ENCODE results near the gene OR8B4. TPM values are rescaled to one million over a fixed set of nuclear protein-coding genes. Genes with fewer than 3 reads are reported as not detected.
"Not testable (repeated sequence)": the region's sequence is repeated elsewhere in the genome, so short reads cannot be mapped to it uniquely, and the experiment has no call there.

OR8B4 gene
- total RNA-seq, 1 donor from 2014 or later: not detected

DNA sequence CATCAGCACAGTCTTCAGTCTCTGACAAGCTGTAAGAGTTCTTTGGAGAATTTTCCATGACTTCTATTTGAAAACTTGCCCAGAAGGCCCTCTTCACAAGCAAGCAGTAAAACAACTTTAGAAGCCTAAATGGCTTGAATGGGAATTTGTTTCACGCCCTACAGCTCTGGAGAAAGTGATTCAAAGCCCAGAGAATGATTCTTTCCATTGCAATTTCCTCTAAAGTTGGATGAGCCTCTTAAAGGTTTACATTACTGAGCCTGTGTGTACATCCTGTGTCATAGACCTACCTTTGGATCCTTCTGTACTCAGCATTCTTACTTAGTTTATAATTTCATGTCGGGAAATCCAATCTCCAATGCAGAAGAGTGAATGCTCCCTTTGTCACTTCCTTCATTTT lies 19.1 kb downstream of the OR8B4 start:
- DNase-seq (ENCODE audit: low read depth) (peak; percentile 57), FAIRE-seq (no peak)
- no peak overlapping the region for H3K4me3 ChIP-seq (ENCODE audit: low read depth, low read length)
- TF ChIP-seq, protein P1, sequence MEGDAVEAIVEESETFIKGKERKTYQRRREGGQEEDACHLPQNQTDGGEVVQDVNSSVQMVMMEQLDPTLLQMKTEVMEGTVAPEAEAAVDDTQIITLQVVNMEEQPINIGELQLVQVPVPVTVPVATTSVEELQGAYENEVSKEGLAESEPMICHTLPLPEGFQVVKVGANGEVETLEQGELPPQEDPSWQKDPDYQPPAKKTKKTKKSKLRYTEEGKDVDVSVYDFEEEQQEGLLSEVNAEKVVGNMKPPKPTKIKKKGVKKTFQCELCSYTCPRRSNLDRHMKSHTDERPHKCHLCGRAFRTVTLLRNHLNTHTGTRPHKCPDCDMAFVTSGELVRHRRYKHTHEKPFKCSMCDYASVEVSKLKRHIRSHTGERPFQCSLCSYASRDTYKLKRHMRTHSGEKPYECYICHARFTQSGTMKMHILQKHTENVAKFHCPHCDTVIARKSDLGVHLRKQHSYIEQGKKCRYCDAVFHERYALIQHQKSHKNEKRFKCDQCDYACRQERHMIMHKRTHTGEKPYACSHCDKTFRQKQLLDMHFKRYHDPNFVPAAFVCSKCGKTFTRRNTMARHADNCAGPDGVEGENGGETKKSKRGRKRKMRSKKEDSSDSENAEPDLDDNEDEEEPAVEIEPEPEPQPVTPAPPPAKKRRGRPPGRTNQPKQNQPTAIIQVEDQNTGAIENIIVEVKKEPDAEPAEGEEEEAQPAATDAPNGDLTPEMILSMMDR (IDR thresholded peaks at IDR 0.05; ENCODE audit: insufficient read depth, low read length, severe bottlenecking): no peak
- no peaks in the 10 kb centered on the region for H3K36me3 ChIP-seq (ENCODE audit: control insufficient read depth, insufficient read depth, low read length)
- peaks cover 1% of the 10 kb centered on the region for H3K27me3 ChIP-seq (ENCODE audit: control insufficient read depth, insufficient read depth, low read length)

DNA sequence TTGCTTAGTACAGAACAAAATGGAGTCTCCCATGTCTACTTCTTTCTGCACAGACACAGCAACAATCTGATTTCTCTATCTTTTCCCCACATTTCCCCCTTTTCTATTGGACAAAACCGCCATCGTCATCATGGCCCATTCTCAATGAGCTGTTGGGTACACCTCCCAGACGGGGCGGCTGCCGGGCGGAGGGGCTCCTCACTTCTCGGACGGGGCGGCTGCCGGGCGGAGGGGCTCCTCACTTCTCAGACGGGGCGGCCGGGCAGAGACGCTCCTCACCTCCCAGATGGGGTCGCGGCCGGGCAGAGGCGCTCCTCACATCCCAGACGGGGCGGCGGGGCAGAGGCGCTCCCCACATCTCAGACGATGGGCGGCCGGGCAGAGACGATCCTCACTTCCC lies 21.5 kb downstream of the OR8B4 start:
- H3K36me3 ChIP-seq (ENCODE audit: control insufficient read depth, insufficient read depth, low read length); FAIRE-seq; DNase-seq (ENCODE audit: low read depth); H3K4me3 ChIP-seq (ENCODE audit: low read depth, low read length); H3K27me3 ChIP-seq (ENCODE audit: control insufficient read depth, insufficient read depth, low read length): not testable (repeated sequence)

DNA sequence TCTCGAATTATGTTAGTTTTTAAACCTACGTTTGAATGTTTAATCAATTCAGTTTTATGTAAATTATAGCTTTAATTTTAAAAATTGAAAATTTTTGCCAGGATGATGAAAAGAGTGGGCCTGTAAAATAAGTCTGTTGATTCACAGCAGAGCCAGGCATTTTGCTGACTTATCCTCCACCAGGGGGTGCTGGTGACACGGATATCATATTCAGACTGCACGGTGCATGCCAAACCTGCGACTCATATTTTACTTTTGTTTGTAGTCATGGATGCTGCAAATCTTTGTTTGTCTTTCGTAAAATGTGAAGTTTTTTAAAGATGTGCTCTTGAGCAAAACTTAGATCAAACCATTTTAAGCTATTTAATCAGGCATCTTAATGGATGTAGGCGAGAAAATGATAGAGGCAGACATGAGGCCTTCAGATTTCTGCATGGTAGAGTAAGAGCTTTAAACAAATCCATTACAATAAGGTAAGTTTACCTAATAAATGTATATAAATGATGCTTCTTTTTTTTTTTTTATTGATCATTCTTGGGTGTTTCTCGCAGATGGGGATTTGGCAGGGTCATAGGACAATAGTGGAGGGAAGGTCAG lies 22.2 kb downstream of the OR8B4 start:
- no peak for FAIRE-seq

DNA sequence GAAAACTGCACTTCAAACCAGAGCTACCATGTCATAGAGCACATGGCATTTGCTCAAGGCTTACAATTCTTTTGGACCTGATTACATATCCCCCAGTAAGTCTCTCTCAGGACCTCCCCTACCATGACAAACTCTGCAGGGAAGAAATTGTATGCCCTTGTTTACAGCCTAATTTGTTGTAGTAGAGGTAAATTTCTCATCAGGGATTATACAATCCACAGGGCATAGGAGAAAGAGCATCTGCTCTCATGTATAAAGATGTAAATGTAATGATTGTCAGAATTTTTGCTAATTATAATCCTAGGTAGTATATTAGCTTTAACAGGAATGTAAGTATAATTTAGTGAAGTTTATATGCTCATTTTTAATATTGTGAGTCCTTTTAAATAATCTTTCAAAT lies 25.7 kb downstream of the OR8B4 start, which contains the start of gene OR8B3:
Gene OR8B3, minus strand, starts transcription at position 101 of the 400 bp plus-strand sequence. CDS start 1,673 bp downstream, outside the sequence.
- TF ChIP-seq, protein P1 (IDR thresholded peaks at IDR 0.05; ENCODE audit: insufficient read depth, low read length, severe bottlenecking): no peak
- Histone ChIP-seq H3K4me3 (ENCODE audit: low read depth, low read length) (no peak within 1 kb of the TSS), H3K36me3 (ENCODE audit: control insufficient read depth, insufficient read depth, low read length) (no peaks in the 10 kb centered on the region), H3K27me3 (ENCODE audit: control insufficient read depth, insufficient read depth, low read length) (no peaks in the 10 kb centered on the region)
- FAIRE-seq: no peak
- no peak for DNase-seq (ENCODE audit: low read depth)

More for the DNA sequence above, 22.2 kb downstream of the OR8B4 start:
- peak; percentile 86 for DNase-seq (ENCODE audit: low read depth)
- Histone ChIP-seq H3K4me3 (ENCODE audit: low read depth, low read length) (no peak overlapping the region), H3K27me3 (ENCODE audit: control insufficient read depth, insufficient read depth, low read length) (peaks cover 1% of the 10 kb centered on the region), H3K36me3 (ENCODE audit: control insufficient read depth, insufficient read depth, low read length) (no peaks in the 10 kb centered on the region)
- TF ChIP-seq, protein P1 (IDR thresholded peaks at IDR 0.05; ENCODE audit: insufficient read depth, low read length, severe bottlenecking): peak; percentile 75

DNA sequence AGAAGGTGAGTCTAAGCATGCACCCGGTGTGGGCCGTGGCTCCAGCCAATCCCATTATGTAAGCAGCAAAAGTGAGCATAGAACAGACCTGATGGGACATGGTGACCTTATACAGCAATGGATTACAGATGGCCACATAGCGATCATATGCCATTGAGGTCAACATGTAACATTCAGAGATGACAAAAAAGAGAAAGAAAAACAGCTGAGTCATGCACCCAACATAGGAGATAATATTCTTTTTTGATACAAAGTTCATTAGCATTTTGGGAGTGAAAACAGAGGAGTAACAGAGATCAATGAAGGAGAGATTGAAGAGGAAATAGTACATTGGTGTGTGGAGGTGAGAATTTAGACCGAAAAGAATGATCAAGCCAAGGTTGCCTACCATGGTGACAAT lies 27.8 kb downstream of the OR8B4 start:
- not testable (repeated sequence) for H3K36me3 ChIP-seq (ENCODE audit: control insufficient read depth, insufficient read depth, low read length); H3K27me3 ChIP-seq (ENCODE audit: control insufficient read depth, insufficient read depth, low read length)
- FAIRE-seq: peak; percentile 55

DNA sequence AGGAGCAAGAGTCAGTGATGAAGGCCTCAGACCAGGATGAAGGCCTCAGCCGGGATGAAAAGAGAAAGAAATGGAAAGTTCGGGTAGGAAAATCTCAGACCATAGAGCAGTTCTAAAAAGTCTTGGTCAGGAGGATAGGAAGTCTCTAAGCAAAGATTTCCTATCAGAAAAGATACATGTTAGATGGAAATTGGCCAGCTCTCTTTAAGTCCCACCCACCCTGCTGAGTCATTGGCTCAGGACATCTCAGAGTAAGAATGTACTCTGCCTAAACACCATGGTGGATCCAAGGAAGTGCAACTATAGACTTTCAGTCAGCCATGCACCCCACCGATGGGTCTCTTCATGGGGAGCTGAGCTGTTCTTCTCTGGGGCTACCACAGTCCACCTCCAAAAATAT lies 30.3 kb downstream of the OR8B4 start:
- TF ChIP-seq, protein P1 (IDR thresholded peaks at IDR 0.05; ENCODE audit: insufficient read depth, low read length, severe bottlenecking): no peak
- Histone ChIP-seq H3K36me3 (ENCODE audit: control insufficient read depth, insufficient read depth, low read length) (no peaks in the 10 kb centered on the region), H3K27me3 (ENCODE audit: control insufficient read depth, insufficient read depth, low read length) (no peaks in the 10 kb centered on the region), H3K4me3 (ENCODE audit: low read depth, low read length) (no peak overlapping the region)
- DNase-seq (ENCODE audit: low read depth) (peak; percentile 34), FAIRE-seq (no peak)

More for the DNA sequence above, 27.8 kb downstream of the OR8B4 start:
- not testable (repeated sequence) for DNase-seq (ENCODE audit: low read depth); H3K4me3 ChIP-seq (ENCODE audit: low read depth, low read length)

DNA sequence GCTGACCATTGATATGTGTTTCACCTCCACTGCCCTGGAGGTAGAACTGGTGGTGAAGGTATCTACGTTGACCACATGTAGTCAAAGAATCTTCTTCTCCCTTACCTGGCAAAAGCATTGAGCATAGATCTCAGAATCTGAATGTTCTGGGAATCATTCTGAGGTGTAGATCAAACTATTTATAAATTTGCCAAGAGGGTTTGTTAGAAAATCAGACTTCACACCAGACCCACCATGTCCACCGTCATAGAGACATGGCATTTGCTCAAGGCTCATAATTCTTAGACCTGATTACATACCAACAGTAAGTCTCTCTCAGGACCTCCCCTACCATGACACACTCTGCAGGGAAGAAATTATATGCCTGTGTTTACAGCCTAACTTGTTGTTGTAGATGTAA lies 40.3 kb downstream of the OR8B4 start, which contains the start of gene OR8B2:
Gene OR8B2, minus strand, starts transcription at position 101 of the 400 bp plus-strand sequence. CDS start 1,156 bp downstream, outside the sequence.
- Histone ChIP-seq H3K4me3 (ENCODE audit: low read depth, low read length) (no peak within 1 kb of the TSS), H3K27me3 (ENCODE audit: control insufficient read depth, insufficient read depth, low read length) (no peaks in the 10 kb centered on the region), H3K36me3 (ENCODE audit: control insufficient read depth, insufficient read depth, low read length) (no peaks in the 10 kb centered on the region)
- DNase-seq (ENCODE audit: low read depth) (no peak), FAIRE-seq (no peak)
- TF ChIP-seq, protein P1 (IDR thresholded peaks at IDR 0.05; ENCODE audit: insufficient read depth, low read length, severe bottlenecking): no peak

DNA sequence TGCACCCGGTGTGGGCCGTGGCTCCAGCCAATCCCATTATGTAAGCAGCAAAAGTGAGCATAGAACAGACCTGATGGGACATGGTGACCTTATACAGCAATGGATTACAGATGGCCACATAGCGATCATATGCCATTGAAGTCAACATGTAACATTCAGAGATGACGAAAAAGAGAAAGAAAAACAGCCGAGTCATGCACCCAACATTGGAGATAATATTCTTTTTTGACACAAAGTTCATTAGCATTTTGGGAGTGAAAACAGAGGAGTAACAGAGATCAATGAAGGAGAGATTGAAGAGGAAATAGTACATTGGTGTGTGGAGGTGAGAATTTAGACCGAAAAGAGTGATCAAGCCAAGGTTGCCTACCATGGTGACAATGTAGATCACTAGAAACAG lies 41.8 kb downstream of the OR8B4 start:
- not testable (repeated sequence) for H3K4me3 ChIP-seq (ENCODE audit: low read depth, low read length); H3K27me3 ChIP-seq (ENCODE audit: control insufficient read depth, insufficient read depth, low read length); H3K36me3 ChIP-seq (ENCODE audit: control insufficient read depth, insufficient read depth, low read length); DNase-seq (ENCODE audit: low read depth); FAIRE-seq
